Muscle layer of colon (tissue), 2 donors: ENCODE results near the gene ERFE.
A peak's percentile ranks its signal among the peaks of the same experiment; 100 is the strongest.

ENCODE experiments used
- H3K27ac ChIP-seq: one replicate; pipeline ENCODE4 v1.7.0; 2013; ENCODE audit warnings: low read depth, mild to moderate bottlenecking, low read length, moderate library complexity
- H3K27me3 ChIP-seq, 2 donors: one replicate each; pipeline ENCODE4 v1.7.0; 2013; ENCODE audit warnings: low read length in 2 of 2, mild to moderate bottlenecking in 2 of 2; ENCODE audit not compliant: insufficient read depth in 2 of 2, control insufficient read depth in 1 of 2
- H3K36me3 ChIP-seq: one replicate; pipeline ENCODE4 v1.7.0; 2013; ENCODE audit warnings: mild to moderate bottlenecking, low read length; ENCODE audit not compliant: insufficient read depth
- H3K4me1 ChIP-seq: one replicate; pipeline ENCODE4 v1.7.0; 2013; ENCODE audit warnings: mild to moderate bottlenecking, low read length; ENCODE audit not compliant: insufficient read depth
- H3K4me3 ChIP-seq, 2 donors: one replicate each; pipeline ENCODE4 v1.7.0; 2013; ENCODE audit warnings: low read length in 2 of 2, low read depth in 1 of 2, mild to moderate bottlenecking in 1 of 2, moderate library complexity in 1 of 2
- H3K9ac ChIP-seq: one replicate; pipeline ENCODE4 v1.7.0; 2013; ENCODE audit warnings: low read length
- H3K9me3 ChIP-seq: one replicate; pipeline ENCODE4 v1.7.0; 2013; ENCODE audit warnings: mild to moderate bottlenecking, low read length
- donor health status: abdominal sarcoma.
- donor health status: Adenocarcinoma of cecum.

ERFE gene

DNA sequence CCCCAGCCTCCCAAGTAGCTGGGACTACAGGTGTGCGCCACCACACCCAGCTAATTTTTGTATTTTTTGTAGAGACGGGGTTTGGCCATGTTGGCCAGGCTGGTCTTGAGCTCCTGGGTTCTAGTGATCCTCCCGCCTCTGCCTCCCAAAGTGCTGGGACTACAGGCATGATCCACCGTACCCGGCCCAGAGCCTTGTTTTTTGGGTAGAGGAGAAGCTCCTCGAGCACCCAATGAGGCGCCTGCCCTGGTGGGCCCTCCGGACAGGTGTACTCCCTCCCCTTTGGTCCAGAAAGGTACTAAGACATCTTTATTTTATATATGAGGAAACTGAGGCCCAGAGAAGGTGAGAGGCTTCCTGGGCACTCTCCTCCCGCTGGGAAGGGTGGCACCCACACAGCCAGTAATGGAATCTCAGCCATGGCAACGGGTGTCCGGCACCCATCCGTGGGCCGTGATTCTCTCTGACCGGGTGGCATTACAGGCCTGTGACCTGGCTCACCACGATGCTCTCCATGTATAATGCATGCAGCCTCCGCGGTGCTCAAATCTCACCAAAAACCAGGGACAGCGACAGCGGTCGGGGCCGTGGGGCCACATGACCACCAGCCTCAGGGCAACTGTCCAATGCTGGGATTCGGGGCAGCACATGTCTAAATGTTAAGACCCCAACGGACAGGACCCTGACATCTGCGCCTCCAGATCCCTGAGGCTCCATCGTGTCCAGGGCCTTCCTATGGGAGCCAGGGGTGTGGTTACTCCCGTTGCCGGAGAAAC is 37.1 kb upstream of the ERFE start:
- no peaks in the 10 kb centered on the region for H3K9me3 ChIP-seq

DNA sequence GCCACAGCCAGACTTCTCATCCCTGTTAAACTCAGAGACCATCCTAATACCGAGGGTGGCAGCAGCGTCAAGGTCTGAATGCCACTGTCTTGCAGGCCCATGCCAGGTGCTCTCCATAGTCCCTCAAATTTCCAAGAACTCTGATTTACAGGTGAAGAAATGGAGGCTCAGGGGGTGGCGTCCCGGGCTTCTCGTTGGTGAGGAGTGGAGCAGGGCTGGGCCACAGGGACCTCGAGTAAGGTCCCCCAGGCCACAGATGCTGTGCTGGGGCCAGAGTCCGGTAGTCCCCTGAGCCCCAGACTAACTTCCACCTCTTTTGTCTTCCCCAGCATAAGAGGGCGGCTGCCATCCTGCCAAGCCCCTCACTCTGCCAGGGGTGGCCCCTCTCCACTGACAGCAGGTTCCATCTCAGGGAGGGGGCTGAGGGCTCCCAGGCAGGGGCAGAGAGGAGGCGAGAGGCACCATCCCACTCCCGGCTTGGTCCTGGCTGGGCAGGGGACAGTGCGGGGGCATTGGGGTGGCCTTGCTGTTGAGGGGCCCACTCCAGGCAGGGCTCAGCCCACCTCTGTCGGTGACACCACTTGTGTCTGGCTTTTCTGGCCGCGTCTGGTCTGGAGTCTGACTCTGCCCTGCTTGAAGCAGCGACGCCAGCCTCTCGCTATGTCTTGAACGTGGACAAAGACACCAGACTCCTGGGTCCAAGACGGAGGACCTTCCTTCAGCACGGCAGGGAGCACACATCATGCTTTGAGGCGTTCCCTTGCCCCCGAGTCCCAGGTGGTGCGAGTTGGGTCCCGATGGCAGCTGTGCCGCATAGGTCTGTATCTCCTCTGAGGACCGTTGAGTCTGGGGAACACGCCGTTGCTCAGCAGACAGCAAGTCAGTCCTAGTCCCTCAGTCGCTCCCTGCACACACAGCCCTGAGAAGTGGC is 36.2 kb upstream of the ERFE start:
- no peak overlapping the region for H3K4me3 ChIP-seq
- no peak overlapping the region for H3K27ac ChIP-seq
- H3K4me1 ChIP-seq = no peaks in the 10 kb centered on the region
- no peaks in the 10 kb centered on the region for H3K36me3 ChIP-seq
- H3K9me3 ChIP-seq = no peaks in the 10 kb centered on the region
- H3K27me3 ChIP-seq = peaks cover 0 to 3% of the 10 kb centered on the region in 2 donors
- H3K9ac ChIP-seq = no peak overlapping the region

More for the DNA sequence above, 37.1 kb upstream of the ERFE start:
- H3K27ac ChIP-seq = no peak overlapping the region
- H3K4me3 ChIP-seq = no peak overlapping the region
- peaks cover 0 to 3% of the 10 kb centered on the region in 2 donors for H3K27me3 ChIP-seq
- H3K36me3 ChIP-seq = no peaks in the 10 kb centered on the region
- no peak overlapping the region for H3K9ac ChIP-seq
- H3K4me1 ChIP-seq = no peaks in the 10 kb centered on the region

DNA sequence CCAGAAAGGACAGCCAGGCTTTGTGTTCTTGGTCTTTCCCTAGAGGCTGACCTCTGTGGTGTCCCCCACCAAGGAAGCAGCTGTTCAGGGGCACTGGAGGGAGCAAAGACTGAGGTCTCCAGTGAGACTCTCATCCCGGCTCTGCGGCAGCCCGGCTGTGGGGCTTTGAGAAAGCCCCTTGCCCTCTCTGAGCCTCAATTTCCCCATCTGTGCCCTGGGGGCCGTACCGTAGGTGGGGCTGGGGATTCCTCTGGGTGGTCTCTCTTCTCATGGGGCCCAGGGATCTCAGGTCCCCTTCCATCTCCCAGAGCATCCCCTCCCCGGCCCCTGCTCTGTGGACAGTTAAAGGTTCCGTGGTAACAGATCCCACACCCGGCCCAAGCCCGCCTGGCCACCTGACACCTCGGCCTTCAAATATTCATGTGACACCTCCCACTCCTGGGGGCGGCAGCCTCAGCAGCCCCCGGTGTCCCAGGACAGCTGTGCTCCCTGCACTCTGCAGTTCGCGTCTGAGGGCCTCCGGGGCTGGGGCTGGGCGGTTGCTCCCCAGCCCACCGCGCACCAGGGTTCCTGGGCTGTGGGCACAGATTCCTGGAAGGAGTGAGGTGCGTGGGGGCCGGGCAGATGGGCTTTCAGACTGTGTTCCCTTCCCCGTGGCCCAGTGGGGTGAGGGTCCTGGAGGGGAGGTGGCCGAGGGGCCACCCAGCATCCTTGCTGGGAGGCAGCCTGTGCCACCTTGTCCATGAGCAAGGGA is 35.4 kb upstream of the ERFE start:
- Histone ChIP-seq H3K9ac (no peak overlapping the region), H3K4me3 (no peak overlapping the region), H3K27me3 (peaks cover 0 to 3% of the 10 kb centered on the region in 2 donors), H3K36me3 (no peaks in the 10 kb centered on the region), H3K4me1 (no peaks in the 10 kb centered on the region), H3K9me3 (no peaks in the 10 kb centered on the region), H3K27ac (no peak overlapping the region)

DNA sequence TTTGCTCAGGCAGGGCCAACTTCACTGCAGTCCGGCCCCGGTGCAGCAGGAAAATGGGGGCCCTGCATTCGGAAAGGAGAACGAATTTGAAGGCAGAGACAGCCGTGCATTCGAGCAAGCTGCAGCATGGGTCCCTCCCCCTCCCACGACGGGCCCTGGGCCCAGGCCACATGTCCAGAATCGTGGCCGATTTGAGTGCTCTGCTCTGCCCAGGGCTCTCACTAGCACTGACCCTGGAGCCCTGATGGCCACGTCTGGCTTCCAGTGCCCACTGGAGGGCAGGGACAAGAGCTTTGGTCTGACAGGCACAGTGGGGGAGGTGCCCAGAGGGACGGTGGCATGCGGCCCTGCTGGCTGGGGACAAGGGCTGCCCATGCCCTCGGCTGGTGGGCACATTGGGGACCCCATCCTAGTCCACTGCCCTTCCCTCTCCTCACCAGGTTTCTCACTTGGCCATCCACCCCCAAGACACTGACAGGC is 34.7 kb upstream of the ERFE start:
- Histone ChIP-seq H3K27ac (no peak overlapping the region), H3K4me3 (no peak overlapping the region), H3K9me3 (no peaks in the 10 kb centered on the region), H3K4me1 (no peaks in the 10 kb centered on the region), H3K36me3 (no peaks in the 10 kb centered on the region), H3K9ac (no peak overlapping the region), H3K27me3 (no peaks in the 10 kb centered on the region)

DNA sequence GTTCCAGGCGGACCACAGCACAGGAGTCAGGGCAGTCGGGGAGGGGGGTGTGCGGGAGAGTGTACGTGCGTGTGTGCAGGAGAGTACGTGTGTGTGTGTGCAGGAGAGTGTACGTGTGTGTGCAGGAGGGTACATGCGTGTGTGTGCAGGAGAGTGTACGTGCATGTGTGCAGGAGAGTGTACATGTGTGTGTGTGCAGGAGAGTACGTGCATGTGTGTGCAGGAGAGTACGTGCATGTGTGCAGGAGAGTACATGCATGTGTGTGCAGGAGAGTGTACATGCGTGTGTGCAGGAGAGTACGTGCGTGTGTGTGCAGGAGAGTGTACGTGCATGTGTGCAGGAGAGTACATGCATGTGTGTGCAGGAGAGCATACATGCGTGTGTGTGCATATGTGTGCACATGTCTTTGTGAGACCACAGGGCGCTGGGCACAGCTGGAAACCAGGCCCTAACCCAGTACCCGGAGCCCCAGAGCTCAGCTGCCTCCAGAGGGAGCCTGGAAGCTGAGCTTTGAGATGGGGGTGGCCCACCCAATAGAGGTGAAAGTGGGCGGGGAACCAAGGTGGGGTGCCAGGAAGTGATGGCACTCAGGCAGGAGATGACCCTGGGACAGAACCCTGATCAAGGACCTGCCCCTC is 34.2 kb upstream of the ERFE start:
- Histone ChIP-seq H3K27ac (no peak overlapping the region), H3K4me3 (no peak overlapping the region), H3K4me1 (no peaks in the 10 kb centered on the region), H3K9me3 (no peaks in the 10 kb centered on the region), H3K27me3 (no peaks in the 10 kb centered on the region), H3K9ac (no peak overlapping the region), H3K36me3 (no peaks in the 10 kb centered on the region)

DNA sequence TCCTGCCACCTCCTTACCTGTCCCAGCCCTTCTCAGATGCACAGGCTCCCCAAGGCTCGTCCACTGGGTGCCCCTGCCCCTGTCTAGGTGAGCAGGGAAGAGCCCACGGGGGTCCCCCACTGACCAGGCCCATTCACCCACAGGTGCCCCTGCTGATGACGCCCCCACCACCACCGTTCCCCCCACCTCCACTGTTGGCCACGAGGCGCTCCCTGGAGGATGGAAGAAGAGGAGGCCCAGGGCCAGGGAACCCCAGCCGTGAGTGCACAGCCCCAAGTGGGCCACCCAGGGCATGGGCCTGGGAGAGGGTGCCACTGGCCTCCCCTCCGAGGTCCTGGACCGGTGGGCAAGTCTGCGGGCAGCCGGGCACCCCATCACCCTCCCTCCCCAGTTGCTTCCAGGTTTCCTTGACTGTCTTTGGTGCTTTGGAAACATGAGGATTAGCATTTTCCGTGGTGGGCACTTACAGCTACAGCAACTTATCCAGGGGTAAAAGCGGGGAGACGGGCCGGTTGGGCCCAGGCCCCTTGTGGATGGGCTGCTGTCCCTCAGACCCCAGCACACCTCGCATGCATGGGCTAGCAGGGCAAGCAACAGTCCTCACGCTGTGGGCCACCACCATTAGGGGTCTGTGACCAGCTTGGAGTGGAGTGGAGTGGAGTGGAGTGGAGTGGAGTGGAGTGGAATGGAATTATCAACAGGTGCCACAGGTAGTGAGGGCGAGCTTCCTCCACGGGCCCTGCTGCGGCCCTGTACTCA is 33.5 kb upstream of the ERFE start:
- H3K27ac ChIP-seq = no peak overlapping the region
- no peak overlapping the region for H3K4me3 ChIP-seq
- no peak overlapping the region for H3K9ac ChIP-seq

DNA sequence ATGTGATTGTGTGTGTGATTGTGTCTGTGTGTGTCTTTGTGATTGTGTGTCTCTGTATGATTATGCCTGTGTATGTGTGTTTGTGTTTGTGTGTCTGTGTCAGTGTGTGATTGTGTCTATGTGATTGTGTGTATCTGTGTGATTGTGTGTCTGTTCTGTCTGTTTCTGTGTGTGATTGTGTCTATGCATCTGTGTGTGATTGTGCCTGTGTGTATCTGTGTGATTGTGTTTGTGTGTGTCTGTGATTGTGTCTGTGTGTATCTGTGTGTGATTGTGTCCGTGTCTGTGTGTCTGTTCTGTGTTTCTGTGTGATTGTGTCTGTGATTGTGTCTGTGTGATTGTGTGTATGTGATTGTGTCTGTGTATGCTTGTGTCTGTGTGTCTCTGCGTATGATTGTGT is 32.4 kb upstream of the ERFE start:
- Histone ChIP-seq H3K36me3 (no peaks in the 10 kb centered on the region), H3K4me1 (no peaks in the 10 kb centered on the region), H3K27ac (no peak overlapping the region), H3K4me3 (no peak overlapping the region), H3K9me3 (no peaks in the 10 kb centered on the region), H3K9ac (no peak overlapping the region), H3K27me3 (no peaks in the 10 kb centered on the region)

More for the DNA sequence above, 33.5 kb upstream of the ERFE start:
- Histone ChIP-seq H3K36me3 (no peaks in the 10 kb centered on the region), H3K4me1 (no peaks in the 10 kb centered on the region), H3K9me3 (no peaks in the 10 kb centered on the region), H3K27me3 (no peaks in the 10 kb centered on the region)

DNA sequence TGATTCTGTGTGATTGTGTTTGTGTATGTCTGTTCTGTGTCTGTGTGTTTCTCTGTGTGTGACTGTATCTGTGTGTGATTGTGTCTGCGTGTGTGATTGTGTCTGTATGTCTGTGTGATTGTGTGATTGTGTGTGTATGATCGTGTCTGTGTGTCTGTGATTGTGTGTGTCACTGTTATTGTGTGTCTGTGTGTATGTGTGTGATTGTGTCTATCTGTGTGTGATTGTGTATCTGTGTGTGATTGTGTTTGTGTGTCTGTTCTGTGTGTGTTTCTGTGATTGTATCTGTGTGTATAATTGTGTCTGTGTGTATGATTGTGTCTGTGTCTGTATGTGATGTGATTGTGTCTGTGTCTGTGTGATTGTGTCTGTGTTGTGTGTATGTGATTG is 32.0 kb upstream of the ERFE start:
- Histone ChIP-seq H3K36me3 (no peaks in the 10 kb centered on the region), H3K9ac (no peak overlapping the region), H3K27ac (no peak overlapping the region), H3K9me3 (no peaks in the 10 kb centered on the region), H3K4me1 (no peaks in the 10 kb centered on the region), H3K4me3 (no peak overlapping the region), H3K27me3 (no peaks in the 10 kb centered on the region)

DNA sequence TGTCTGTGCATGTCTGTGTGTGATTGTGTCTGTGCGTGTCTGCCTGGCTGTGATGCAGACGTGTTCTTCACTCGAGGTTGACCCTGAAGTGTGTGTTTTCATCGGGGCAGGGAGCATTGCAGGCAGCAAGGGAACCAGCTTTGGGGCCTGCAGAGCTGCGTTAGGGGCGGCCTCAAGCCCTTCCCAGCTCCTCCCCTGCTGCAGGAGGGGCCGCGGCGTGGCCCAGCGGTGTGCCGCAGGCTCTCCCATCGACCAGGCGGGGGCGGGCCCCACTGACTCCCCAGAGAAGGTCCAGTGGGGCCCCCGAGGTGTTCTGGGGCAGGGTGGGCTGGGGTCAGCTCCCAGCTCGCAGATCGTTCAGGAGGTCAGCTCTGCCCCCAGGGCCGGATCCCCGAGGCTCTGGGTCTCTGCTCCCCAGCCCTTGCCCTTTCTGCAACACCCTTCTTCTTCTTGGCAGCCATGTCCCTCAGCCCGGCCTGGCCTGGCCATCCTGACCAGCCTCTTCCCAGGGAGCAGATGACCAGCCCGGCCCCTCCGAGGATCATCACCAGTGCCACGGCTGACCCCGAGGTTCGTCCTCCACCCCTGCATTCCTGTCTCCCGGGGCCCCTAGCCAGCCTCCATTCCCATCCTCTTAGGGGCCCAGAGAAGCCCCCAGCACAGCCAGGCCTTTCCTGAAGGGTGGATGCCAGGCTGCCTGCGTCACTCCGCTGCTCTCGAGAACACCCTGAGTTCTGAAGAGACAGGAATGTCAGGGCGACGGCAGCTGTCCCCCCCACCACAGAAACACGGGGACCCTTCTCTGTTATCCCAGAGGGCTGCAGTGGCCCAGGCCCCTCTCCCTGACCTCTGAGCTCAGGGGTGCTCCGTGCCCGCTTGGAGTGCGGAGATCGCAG is 31.4 kb upstream of the ERFE start:
- peak overlapping the region in 1 of 2 donors; percentile 47 for H3K4me3 ChIP-seq

DNA sequence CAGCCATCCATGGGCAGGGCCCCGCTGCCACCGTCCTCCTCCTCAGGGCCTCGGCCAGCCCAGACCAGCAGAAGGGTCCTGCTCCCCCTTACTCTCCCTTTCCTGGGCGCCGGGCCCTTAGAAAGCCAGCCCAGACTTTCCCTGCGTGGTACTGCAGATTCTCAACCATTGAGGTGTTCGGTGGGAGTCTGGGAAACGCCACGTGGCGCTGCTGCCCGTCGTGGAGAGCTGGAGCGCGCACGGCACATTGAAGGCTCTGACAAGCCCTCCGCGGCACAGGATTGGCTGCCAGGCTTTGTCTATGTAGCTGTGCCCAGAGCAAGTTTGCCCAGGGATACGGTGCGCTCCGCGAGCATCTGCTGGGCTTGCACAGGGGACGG is 30.7 kb upstream of the ERFE start:
- peak overlapping the region; percentile 4 for H3K27ac ChIP-seq
- H3K27me3 ChIP-seq = no peaks in the 10 kb centered on the region
- H3K9ac ChIP-seq = no peak overlapping the region
- H3K9me3 ChIP-seq = no peaks in the 10 kb centered on the region
- no peaks in the 10 kb centered on the region for H3K36me3 ChIP-seq
- H3K4me1 ChIP-seq = no peaks in the 10 kb centered on the region
- peak overlapping the region in 1 of 2 donors; percentile 47 for H3K4me3 ChIP-seq

More for the DNA sequence above, 31.4 kb upstream of the ERFE start:
- Histone ChIP-seq H3K36me3 (no peaks in the 10 kb centered on the region), H3K27ac (peak overlapping the region; percentile 55), H3K27me3 (no peaks in the 10 kb centered on the region), H3K9me3 (no peaks in the 10 kb centered on the region), H3K9ac (no peak overlapping the region), H3K4me1 (no peaks in the 10 kb centered on the region)
